ENCODE results near the gene ABCA10.
"Not testable (repeated sequence)": the region's sequence is repeated elsewhere in the genome, so short reads cannot be mapped to it uniquely, and the experiment has no call there.

The ABCA10 gene

DNA sequence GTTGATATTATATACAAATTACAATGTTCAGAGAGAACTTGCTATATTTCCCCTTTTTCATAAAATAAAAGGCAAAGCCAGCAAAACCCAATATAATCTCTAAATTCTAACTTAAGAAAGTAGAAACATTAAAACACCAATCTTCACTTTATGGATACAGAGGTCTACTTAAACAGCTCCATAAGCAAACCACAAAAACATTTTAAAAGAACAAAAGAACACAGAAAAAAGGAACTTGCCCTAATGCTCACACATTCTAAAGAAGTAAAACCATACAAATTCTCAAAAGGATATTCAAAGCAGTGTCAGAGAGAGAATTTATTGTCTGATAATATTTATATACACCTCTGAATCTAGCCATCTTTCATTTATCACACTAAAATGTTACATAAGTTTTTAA lies 606 bp downstream of the ABCA10 start:
- DNase-seq, result no peak

DNA sequence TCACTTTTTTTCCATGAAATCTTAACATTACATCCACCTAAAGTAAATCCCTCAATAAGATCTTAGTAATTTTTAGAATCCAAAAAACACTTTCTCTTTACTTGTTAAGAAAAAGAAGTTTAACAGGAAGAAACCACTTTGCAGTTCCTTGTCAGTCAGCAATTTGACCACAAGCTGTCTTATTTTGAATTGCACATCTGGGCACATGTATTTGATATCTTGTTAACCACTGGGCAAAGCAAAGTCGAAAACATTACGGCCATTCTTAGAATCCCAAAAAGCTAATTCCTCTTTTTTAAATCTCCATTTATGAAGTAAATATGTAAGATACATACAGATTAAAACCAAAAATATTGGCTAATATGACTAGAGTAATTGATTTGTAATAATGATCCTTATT lies 1.1 kb downstream of the ABCA10 start:
- no peak for DNase-seq

DNA sequence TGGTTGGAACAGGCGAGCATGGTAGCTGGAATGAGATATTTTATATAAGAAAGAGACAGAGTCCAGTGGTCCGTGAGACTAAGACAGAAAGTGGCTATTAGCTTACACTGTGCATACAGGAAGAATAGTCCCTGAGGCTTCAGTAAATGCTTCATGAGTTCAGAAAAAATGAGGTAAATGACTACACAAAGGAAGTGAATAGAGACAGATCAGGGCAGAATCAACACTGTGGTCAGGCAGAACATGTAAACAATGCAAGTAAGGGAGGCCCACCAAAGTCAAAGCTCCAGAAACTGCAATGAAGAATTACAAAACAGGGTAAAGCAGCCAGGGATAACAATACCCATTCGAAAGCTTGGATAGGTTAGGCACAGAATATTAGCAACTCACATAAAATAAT lies 4.8 kb downstream of the ABCA10 start:
- DNase-seq, result peak; percentile 10

DNA sequence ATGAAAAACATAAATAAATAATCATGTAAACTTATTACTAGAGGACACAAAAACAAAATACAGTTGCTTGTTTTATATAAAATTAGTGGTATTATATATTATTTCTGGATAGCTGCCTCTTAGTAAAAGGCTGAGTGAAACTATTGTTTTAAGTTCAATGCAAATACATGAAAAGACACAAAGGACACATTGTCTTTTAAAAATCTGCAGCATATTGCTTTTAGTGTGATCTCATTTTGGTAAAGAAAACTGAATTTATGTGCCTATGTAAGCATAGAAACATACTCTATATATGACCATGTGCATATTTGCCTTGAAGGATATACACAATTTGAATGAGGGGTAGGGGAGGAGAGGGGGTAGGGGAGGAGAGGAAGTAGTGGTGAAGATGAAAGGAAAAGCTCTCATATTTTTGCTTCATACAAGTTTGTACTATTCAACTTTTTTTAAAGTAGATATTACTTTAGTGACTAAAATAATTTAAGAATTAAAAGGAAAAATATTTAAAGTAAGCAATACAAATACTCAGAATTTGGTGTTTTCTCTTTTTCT lies 5.8 kb downstream of the ABCA10 start:
- no peak for DNase-seq

DNA sequence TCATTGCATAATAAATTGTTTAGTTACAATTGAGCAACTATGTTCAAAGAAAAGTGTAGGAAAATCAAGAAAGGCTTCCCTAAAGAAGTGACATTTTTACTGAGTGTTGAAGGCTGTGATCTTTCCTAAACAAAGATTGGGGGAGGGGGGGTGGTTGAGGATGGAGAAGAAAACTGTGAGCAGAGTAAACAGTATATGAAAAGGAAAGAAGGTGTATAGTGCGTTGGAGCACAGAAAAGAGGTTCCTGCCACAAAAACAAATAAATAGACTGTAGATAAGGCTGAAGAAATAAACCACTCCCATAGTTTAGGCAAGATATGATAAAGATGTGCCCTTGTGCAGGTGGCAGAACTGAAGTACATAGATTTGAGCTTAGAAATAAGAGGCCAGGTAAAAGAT lies 8.5 kb downstream of the ABCA10 start:
- no peak for DNase-seq

DNA sequence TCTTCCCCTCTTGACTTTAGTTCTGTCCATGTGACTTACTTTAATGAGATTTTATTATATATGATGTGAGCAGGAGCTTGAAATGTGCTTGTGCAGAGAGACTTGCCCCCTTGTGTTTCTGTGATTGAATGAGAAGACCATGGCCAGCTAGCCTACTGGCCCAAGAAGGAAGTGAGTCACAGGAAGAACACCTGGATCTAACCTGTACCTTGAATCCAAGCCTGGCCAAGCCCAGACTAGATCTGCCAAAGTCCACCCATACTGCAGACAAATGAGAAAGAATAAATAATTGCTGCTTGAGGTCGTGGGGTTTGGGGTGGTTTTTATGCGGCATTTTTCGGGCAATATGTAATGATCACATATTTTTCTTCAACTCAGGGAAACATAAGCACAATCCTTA lies 9.6 kb downstream of the ABCA10 start:
- DNase-seq, result no peak

DNA sequence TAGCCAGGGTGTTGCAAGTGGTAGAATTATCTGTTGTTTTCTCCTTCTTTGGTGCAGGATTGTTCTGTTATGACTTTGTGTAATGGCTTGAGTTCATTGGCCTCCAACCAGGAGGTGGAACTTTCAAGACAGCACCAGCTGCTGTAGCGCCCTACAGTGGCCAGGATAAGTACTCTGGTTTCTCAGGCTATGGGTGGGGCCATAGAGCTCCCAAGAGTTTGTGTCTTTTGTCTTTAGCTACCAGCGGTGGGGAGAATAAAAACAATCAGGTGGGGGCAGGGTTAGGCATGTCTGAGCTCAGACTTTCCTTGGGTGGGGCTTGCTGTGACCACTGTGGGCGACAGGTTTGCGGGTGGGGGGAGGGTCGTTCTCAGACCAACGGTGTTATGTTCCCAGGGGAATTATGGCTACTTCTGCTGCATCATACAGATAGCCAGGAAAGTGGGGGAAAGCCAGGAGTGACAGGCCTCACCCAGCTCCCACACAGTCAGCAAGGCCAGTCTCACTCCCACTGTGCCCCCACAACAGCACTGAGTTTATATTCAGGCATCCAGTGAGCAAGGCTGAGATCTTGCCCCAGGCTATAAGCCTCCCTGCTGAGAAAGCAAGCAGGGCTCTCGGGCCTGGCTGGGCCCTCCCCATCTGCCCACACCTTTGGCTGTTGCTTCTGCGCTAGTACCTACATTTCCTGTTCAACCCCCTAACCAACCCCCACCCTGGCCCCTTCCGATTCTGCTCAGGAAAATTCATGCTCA lies 15.4 kb downstream of the ABCA10 start:
- no peak for DNase-seq

DNA sequence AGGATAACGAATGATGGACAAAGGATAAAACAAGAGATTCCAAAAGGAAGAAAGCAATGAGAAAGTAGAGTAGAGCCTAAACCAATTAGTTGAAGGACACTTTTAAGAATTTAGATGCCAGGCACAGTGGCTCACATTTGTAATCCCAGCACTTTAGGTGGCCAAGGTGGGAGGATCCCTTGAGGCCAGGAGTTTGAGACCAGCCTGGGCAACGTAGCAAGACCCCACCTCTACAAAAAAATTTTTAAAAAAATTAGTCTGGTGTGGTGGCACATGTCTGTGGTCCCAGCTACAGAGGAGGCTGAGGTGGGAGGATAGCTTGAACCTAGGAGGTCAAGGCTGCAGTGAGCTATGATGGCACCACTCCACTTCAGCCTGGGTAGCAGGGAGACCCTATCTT lies 20.0 kb downstream of the ABCA10 start:
- DNase-seq, result no peak

DNA sequence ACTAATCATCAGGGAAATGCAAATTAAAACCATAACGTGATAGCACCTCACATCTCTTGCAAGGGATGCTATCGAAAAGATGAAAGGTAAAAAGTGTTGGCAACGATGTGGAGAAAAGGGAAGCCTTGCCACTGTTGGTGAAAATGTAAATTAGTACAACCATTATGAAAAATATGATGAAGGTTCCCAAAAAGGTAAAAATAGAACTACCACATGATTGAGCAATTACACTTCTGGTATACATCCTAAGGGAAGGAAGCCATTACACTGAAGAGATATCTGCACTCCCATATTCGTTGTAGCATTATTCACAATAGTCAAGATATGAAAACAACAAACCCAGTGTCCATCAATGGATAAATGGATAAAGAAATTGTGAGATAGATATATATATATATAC lies 21.5 kb downstream of the ABCA10 start:
- DNase-seq, result no peak

DNA sequence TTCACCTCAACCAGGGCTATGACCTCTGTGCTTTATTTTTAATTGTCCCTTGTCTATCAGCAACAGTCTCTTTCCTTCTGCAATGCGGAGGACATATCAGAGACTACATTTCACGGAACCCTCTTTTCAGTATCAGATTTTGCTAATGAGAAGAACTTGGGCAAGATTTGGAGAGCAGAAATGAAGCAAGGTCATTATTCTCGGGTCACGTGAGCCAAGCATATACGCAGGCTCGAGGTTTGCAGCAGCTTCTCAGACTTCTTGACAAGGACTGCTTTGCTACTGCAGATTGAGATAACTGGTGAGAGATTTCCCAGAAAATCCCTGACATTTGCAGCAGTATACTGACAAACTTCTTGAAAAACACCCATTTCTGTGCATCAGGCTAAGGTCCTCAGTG lies 30.4 kb downstream of the ABCA10 start:
- no peak for DNase-seq

DNA sequence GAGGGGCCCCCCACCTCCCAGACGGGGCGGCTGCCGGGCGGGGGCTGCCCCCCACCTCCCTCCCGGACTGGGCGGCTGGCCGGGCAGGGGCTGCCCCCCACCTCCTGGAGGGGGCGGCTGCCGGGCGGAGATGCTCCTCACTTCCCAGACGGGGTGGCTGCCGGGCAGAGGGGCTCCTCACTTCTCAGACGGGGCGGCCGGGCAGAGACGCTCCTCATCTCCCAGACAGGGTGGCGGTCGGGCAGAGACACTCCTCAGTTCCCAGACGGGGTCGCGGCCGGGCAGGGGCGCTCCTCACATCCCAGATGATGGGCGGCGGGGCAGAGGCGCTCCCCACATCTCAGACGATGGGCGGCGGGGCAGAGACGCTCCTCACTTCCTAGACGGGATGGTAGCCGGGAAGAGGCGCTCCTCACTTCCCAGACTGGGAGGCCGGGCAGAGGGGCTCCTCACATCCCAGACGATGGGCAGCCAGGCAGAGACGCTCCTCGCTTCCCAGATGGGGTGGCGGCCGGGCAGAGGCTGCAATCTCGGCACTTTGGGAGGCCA lies 32.4 kb downstream of the ABCA10 start:
- DNase-seq, result not testable (repeated sequence)

DNA sequence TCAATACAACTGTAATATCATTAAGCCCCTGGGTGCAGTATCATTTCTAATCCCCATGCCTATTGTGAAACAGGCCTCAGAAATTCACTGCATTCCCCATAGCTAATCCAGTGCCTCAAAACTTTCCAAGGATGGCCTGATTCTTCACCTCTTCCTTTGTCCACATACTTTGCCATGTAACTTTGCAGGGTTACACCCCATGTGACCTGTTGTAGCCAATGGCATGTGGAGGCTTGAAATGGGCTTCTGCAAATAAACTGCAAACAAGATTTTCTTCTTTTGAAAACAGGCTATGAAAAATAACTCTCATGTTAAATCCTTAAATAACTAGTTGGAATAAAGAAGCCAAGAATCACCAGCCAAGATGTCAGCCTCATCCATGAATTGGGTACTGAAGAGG lies 35.9 kb downstream of the ABCA10 start:
- no peak for DNase-seq

DNA sequence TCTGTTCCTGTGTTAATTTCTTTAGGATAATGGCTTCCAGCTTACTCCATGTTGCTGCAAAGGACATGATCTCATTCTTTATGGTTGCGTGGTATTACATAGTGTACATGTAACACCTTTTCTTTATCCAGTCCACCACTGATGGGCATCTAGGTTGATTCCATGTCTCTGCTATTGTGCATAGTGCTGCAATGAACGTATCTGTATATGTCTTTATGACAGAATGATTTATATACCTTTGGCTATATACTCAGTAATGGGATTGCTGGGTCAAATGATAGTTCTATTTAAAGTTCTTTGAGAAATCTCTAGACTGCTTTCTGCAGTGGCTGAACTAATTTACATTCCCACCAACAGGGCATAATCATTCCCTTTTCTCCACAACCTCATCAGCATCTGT lies 39.8 kb downstream of the ABCA10 start:
- DNase-seq, result no peak

DNA sequence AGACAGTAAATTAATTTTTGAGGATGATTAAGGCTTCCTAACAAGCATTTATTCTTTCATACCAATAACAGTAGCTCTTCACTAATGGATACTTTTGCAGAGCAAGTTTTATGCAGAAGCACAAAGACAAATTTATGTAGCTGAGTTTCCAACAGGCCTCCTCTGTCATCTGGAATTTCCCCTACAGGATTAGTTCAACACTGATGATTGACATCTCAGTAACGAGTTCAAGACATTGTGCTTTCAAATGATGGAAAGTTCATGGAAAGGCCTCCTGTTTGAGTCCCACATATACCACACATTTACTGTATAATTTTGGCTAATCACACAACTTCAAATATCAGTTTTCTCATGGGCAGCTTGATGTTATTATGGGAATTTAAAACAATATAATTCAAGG lies 40.6 kb downstream of the ABCA10 start:
- no peak for DNase-seq

DNA sequence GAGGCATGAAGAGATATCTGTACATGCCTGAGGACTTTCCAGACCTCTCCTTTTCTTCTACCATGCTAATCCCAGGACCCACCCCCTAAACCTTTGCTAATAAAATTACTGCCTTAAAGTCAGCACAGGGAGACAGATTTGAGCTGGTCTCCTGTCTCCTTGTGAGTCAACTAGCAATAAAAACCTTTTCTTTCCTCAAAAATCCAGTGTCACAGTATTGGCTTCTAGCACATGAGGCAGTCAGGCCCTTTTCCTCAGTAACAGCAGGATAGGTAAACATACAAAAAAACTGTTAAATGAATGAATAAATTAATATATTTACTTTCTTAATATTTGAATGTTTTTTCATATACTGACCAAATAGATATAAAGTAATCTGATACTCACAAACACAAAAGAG lies 41.3 kb downstream of the ABCA10 start:
- DNase-seq, result no peak

DNA sequence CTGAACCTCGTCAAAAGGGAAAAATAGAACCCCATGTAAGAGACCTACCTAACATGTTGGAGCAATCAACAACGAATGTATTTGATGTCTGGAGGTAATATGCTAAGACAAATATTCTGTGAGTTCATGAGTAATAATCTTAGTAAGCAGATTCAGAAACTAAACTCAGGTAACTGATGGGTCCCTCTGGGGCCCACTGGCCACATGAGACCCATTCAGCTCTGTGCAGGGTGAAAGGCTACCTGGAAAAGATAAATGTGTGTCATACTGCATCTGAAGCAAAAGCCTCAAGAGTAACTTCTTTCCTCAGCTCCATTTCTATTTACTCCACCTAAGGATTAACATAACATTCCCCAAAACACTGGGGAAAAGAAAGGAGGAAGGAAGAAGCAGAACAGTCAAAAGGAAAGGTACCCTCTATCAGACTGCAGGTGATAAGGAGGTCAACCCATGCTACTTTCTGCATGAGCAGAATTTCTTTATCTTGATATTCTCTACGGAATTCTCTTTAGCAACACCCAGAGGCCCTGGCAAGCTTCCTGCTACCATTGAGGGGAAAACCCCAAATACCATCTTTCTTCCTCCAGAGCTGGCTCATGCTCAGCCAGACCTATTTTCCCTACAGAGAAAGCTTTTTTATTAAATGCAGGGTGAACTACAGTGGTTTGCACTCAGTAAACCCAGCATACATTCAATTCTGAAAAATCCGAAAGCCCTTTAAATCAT lies 49.2 kb downstream of the ABCA10 start:
- peak; percentile 27 for DNase-seq

DNA sequence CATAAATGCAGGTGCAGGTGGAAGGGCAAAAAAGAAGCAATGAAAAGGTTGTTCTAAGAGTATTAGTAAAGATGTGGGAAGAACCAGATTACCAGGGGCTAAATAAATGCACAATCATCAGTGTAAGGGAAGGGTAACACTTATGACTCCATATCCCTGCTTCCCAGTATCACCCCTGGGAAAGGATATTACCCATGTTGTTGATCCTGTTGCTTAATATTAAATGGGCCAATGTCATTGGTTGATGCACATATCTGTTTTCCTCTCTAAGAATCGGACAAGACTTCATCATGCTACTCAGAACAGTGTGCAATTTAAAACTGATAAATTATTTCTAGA lies 52.2 kb downstream of the ABCA10 start:
- DNase-seq, result no peak

DNA sequence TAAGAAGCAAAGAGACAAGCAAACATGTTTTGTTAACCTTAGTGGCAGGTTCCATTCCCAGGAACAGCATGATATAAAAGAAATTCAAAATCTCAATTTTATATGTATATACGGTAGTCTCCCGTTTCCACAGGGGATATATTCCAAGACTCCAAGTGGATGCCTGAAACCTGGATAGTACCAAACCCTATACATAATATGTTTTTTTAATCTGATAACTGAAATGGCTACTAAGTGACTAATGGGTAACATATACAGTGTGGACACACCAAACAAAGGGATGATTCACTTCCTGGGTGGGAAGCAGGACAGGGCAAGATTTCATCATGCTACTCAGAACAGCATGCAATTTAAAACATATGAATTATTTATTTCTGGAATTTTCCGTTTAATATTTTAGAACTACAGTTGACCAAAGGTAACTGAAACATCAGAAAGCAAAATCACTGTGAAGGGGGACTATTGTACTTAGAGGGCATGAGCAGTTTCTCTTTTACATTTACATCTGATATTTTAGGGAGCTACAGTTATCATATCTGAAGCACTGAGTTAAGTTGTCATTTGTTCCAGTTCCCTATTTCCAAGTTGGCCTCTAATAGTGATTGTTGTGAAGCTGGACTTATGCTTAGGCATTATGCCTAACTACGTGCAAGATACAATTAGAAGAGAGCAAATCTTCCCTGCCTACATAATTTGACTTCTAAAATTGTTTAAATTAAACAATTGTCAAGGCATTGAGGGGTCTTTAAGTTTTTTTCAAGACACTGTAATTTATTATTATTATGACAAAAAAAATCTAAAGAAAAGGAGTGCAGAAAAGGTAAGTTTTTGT lies 52.8 kb downstream of the ABCA10 start:
- DNase-seq, result peak; percentile 70

DNA sequence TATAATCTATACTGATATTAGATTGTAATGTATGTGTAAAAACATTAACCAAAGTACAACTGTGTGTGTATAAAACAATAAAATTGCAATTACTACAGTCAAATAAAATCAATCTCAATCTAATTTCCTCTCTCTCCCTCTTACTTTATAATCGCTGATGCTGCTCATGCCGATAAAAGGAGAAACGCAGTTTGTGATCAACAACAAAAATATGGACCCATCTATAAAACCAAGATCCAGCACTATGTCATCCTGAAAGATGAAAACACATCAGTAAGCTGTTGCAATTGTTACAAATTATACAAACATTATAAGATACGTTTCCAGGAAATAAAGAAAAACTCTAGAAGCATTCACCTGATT lies 53.4 kb downstream of the ABCA10 start:
- no peak for DNase-seq

DNA sequence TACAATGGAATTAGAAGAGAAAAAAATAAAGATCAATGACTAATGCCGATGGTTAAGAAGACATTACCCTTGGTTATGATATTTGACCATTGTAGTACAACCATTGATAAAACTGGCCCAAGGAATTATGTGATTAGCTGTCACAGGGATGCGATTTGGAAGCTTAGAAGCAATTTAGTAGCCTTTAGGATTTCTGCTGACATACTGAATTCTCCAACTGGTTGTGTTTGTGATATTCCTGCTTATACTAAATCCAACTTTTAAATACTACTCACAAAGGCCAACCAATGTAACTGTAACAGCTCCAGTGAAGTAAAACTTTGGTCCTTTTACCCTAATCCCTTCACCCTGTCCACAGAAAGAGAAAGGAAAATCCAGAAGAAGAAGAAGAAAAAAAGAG lies 55.5 kb downstream of the ABCA10 start:
- DNase-seq, result no peak

DNA sequence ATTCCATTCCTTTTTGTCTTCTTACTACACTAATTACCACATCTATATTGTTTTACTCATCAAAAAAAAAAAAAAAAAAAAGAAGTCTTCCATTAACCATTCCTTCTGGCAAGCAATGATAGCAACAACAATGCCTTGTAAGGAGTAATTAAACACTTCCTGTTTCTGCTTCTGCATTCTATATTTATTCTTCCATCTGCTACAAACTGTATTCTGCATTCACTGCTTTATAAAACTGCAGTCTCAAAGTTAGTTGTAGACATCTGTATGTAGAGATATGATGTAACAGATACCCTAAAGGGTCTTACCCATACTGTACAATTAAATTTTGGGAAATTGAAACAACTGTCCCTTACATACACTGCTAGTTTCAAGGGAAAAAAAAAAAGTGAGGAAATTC lies 58.2 kb downstream of the ABCA10 start:
- no peak for DNase-seq

DNA sequence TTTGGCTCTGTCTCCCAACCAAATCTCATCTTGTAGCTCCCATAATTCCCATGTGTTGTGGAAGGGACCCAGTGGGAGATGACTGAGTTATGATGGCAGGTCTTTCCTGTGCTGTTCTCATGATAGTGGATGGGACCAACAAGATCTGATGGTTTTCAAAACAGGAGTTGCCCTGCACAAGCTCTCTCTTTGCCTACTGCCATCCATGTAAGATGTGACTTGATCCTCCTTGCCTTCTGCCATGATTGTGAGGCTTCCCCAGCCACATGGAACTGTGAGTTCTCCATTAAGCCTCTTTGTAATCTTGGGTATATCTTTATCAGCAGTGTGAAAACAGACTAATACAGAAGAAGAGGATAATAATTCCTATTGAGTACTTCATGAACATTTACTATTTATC lies 60.0 kb downstream of the ABCA10 start:
- DNase-seq, result not testable (repeated sequence)

DNA sequence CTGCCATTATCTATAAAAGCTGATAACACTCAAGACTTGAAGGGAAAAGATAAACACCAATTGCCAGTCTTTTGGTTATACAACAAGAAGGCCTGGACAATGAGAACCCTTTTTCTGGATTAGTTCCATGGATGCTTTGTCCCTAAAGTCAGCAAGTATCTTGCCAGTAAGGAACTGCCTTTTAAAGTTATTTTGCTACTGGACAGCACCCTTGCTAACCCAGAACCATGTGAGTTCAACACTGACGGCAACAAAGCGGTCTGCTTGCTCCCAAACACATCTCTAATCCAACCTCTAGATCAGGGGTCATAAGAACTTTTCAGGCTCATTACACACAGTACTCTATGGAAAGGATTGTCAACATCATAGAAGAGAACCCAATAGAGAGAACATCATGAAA lies 61.7 kb downstream of the ABCA10 start:
- DNase-seq, result no peak

DNA sequence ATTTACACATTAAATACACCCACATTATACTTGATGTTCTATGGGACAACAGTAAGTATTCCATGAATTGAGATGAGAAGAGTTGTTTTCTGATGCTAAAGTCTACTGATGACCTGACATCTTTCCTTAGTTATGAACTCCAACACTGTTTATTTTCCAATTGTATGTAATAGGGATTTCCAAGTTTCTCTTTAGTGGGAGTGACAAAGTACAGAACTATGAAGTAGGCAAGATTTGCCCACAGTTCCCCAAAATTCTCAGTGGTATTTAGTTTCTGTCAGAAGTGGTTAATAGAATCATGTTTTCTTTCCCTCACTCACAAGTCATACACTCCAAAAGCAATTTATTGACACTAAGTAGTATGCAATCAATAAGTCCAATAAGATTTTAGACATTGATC lies 64.4 kb downstream of the ABCA10 start:
- DNase-seq, result no peak
